ENCODE data around the gene ABHD16B.

Gene ABHD16B

GRCh38 chr20:63855363-63856097 lies 5.8 kb upstream of the ABHD16B start:
- no peak for DNase-seq (ENCODE audit: low read depth)
- no peak overlapping the region for H3K4me3 ChIP-seq (ENCODE audit: low read depth, low read length)
- TF ChIP-seq CTCF (IDR thresholded peaks at IDR 0.05; ENCODE audit: low read depth, low read length, missing control alignments): no peak

GRCh38 chr20:63856098-63856511 lies 5.2 kb upstream of the ABHD16B start:
- no peak for TF ChIP-seq CTCF (IDR thresholded peaks at IDR 0.05; ENCODE audit: low read depth, low read length, missing control alignments)
- no peak for DNase-seq (ENCODE audit: low read depth)
- no peak overlapping the region for H3K4me3 ChIP-seq (ENCODE audit: low read depth, low read length)

GRCh38 chr20:63857764-63858392 lies 3.4 kb upstream of the ABHD16B start:
- no peak for DNase-seq (ENCODE audit: low read depth)
- no peak for TF ChIP-seq CTCF (IDR thresholded peaks at IDR 0.05; ENCODE audit: low read depth, low read length, missing control alignments)
- no peak overlapping the region for H3K4me3 ChIP-seq (ENCODE audit: low read depth, low read length)

GRCh38 chr20:63858393-63859165 lies 2.7 kb upstream of the ABHD16B start:
- DNase-seq (ENCODE audit: low read depth): no peak
- TF ChIP-seq CTCF (IDR thresholded peaks at IDR 0.05; ENCODE audit: low read depth, low read length, missing control alignments): no peak
- H3K4me3 ChIP-seq (ENCODE audit: low read depth, low read length): no peak overlapping the region

GRCh38 chr20:63859166-63859699 lies 2.1 kb upstream of the ABHD16B start:
- no peak for DNase-seq (ENCODE audit: low read depth)
- no peak overlapping the region for H3K4me3 ChIP-seq (ENCODE audit: low read depth, low read length)
- TF ChIP-seq CTCF (IDR thresholded peaks at IDR 0.05; ENCODE audit: low read depth, low read length, missing control alignments): no peak

- no peak for TF ChIP-seq CTCF (IDR thresholded peaks at IDR 0.05; ENCODE audit: low read depth, low read length, missing control alignments)
- H3K4me3 ChIP-seq (ENCODE audit: low read depth, low read length): no peak overlapping the region
- DNase-seq (ENCODE audit: low read depth): no peak
Measured at GRCh38 chr20:63860325-63861051, 810 bp upstream of the ABHD16B start.
